ENCODE measurements around the gene POLR3F.
"Not testable (repeated sequence)": the region's sequence is repeated elsewhere in the genome, so short reads cannot be mapped to it uniquely, and the experiment has no call there.

POLR3F gene

GRCh38 chr20:18507218-18508191 is 40.3 kb downstream of the POLR3F start, which contains the start of gene SEC23B:
SEC23B (plus strand) TSS chr20:18507940; CDS start chr20:18510836, 2,896 bp downstream.
- DNase-seq = peak; percentile 98

DNA sequence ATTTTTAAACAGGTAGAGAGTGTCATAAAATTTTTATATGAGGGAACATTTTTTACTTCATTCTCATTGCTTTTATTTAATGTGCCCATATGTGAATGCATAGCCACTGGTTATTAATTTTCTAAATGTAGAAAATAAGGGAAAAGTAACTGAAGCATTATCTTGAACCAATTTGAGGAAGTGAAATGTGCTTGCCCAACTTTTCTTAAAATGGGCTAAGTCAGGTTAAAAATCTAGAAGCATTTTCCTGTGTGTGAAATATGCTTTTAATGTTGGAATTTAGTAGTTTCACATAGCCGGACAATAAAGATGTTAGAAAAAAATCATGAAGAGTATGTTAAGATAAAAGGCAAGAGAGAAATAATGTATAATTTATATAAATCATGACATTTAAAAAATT is 44.4 kb downstream of the POLR3F start:
- peak; percentile 50 for DNase-seq

DNA sequence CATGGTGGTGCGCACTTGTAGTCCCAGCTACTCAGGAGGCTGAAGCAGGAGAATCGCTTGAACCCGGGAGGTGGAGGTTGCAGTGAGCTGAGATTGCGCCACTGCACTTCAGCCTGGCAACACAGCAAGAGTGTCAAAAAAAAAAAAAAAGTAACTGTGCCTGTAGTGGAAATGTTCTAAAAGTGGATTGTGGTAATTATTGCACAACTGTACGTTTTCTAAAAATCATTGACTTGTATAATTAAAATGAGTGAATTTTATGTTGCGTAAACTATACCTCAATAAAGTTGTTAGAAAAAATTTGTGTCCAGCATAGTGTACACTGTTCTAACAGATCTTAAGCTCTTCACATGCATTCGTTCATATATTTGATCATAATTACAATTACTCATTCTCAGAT is 46.0 kb downstream of the POLR3F start:
- no peak for DNase-seq

DNA sequence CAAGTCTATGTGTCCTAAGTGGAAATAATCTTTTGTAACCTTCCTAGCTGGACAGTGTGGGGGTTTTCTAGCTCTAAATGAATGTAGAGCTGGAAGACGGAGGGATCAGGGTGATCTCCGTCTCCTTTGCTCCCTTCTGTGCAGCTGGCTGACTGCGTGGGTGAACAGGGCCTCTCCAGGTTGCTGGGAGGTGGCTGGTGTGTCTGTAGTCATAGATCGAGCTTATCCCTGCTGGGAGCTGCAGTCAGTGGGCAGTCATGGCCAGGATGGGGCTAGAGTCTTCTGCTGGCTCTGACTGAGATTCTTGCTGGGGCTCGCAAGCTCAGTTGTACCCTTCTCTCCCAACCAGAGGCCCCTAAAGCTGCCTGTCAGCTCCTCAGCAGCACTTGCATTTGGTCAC is 46.9 kb downstream of the POLR3F start:
- DNase-seq = no peak

GRCh38 chr20:18515973-18516372 is 48.8 kb downstream of the POLR3F start:
- DNase-seq = no peak

DNA sequence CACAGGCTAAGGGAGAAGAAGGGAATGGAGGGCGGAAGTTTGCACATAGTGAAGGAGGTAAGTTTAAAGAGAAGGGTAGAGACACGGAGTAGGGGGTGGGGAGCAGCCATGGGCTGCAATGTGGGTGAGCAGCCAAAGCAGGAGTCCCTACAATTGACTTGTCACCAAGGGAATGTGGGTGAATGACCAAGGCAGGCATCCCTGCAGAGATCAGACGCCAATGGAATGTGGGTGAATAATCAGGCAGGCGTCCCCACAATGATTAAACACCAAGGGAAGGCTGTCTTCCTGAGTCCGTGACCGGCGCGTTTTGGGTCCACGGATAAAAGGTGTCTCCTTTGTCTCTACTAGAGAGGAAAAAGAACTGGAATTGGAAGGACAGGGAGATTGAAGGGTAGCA is 54.9 kb downstream of the POLR3F start:
- not testable (repeated sequence) for DNase-seq

DNA sequence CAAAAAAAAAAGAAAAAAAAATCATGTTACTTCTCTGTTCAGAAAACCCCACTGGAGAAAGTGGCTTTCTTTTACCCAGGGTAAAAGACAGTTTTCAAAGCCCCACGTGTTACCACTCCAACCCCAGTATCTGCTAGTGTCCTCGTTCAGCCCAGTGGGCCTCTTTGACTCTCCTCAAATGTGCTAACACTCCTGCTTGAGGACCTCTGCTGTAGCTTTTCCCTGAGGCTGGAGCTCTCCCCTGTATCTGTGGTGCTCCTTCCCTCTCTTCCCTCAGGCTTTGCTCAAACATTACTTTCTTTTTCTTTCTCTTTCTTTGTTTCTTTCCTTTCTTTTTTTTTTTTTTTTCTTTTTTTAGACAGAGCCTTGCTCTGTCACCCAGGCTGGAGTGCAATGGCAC is 55.9 kb downstream of the POLR3F start:
- DNase-seq = no peak

DNA sequence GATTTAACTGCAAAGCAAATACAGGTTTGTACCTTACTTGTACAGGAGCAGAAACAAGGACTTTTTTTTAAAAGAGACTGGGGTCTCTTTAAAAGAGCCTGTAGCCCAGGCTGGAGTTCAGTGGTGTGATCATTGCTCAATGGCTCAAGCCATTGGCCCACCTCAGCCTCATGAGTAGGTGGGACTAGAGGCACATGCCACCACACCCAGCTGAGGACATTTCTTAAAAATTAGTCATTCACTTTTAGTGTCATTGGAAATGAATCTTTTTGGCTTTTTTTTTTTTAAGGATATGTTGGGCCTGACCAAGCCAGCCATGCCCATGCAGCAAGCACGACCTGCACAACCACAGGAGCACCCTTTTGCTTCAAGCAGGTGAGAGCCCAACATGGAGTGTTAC is 57.5 kb downstream of the POLR3F start:
- DNase-seq = no peak

DNA sequence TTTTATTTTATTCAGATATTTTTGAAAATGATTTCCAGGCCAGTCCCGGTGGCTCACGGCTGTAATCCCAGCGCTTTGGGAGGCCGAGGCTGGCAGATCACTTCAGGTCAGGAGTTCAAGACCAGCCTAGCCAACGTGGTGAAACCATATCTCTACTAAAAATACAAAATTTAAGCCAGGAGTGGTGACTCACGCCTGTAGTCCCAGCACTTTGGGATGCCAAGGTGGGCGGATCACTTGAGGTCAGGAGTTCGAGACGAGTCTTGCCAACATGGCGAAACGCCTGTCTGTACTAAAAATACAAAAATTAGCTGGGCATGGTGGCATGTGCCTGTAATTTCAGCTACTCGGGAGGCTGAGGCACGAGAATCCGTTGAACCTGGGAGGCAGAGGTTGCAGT is 59.6 kb downstream of the POLR3F start:
- not testable (repeated sequence) for DNase-seq

DNA sequence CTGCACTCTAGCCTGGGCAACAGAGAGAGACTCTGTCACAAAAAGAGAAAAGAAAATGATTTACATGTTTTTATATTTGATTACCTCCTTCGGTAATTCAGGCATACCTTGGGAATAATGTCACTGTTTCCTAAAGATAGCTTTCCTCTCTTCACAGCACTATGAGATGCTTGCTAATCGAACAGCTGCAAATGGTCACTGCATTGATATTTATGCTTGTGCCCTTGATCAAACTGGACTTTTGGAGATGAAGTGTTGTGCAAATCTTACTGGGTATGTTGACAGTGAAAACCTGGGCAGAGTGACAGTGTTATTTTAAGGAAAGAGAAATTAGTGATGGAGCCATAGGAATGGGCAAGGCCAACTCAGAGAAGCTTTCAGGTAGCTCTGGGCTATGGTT is 60.1 kb downstream of the POLR3F start:
- no peak for DNase-seq

DNA sequence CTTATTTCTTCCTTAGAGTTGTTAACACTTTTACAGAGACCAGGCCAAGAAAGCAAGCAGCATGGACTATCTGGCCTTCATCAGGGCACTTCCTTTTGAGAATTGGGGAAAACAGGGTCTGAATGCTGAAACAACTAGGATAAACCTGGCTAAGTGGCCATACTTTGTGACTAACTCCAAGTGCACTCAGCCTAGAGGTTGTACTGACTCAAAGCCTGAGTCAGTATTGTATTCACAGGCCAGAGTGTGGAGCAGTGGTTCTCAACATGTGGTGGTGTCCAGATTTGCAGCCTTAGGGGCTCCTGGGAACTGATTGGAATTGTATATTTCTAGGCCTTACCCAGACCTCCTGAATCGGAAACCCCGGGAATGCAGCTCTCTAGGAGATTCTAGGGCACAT is 60.6 kb downstream of the POLR3F start:
- no peak for DNase-seq

DNA sequence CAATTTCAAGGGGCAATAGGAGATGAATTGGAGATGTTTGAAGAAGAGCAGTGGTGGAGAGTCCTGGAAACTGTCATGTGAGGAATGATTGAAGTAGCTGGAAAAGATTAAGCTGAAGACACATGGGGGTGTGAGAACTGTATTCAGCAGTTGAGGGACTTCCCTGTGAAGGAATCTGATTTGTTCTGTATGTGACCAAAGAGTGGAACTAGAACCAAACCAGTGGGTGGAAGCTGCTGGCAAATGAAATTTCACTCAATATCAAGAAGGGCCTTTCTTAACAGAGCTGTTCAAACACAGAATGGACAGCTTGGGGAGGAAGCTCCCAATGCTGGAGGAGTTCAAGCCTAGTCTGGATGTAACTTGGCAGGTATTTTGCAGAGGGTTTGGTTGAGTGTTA is 61.9 kb downstream of the POLR3F start:
- DNase-seq = no peak

GRCh38 chr20:18532626-18533025 is 65.4 kb downstream of the POLR3F start:
- DNase-seq = no peak

- DNase-seq = no peak
Measured at GRCh38 chr20:18533491-18533890, 66.3 kb downstream of the POLR3F start.

DNA sequence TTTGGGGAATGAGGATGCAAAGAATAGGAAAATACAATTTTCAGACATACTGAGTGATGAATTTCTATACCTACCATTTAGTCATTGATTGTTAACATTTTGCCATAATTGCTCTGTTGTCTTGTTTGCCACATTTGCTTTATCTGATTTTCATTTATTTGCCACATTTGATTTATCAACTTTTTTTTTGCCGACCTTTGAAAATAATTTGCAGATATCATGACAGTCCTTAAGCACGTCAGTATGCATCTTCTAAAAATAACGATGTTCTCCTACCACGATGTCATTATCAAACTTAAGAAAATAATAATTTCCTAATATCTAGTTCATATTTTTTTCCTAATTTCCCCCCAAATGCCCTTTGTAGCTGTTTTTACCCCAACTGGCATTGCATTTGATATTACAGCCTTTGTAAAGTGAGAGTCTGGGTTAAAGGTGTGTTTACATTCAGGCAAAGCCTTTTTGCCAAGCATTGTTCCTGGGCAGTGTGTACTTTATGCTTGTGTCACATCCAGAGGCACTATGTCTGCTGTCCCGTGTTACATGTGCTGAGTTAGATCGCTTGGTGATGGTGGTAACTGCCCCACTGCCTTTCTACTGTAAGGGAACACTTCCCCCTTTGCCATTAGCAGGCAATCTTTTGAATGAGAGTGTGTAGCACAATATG is 66.9 kb downstream of the POLR3F start:
- DNase-seq = no peak

Data from RPMI8226 (cell line).